HEK293T (cell line): ENCODE measurements around the gene NXPH2.

Experiments
- HDGF ChIP-seq: fragments of 450-650 bp; IDR thresholded peaks from 2 replicates; pipeline ENCODE4 v1.6.1; 2017; ENCODE audit warnings: antibody characterized with exemption, borderline replicate concordance
- SP1 ChIP-seq: fragments of 450-650 bp; IDR thresholded peaks from 2 replicates; pipeline ENCODE4 v1.6.1; 2017

GRCh38 chr2:138724327-138724726 lies 55.9 kb downstream of the NXPH2 start:
- TF ChIP-seq HDGF (no peak), SP1 (no peak)
